ENCODE measurements around the gene APC. TPM values are rescaled to one million over a fixed set of nuclear protein-coding genes. Genes with fewer than 3 reads are reported as not detected.

APC gene
- total RNA-seq, 2 donors from 2014 or later: 20.8 to 27.5 TPM

Other genes with a start within 250 kb of the APC start
- 10 to 100 TPM; 25.4 to 60.3 TPM for gene SRP19, start 123.4 kb downstream of the APC start, total RNA-seq
- 10 to 100 TPM; 42.3 to 80.3 TPM for gene REEP5, start 184.3 kb downstream of the APC start, total RNA-seq
- gene DCP2, start 238.9 kb downstream of the APC start, total RNA-seq: 10 to 100 TPM; 66.6 to 88.0 TPM

All from activated T-helper 17 cell treated with anti-CD3 and anti-CD28 coated beads, Interleukin-2, amount 50 U/mL, for 72 hours (primary cell).